ENCODE data around the gene NR1H2. TPM values are rescaled to one million over a fixed set of nuclear protein-coding genes. Genes with fewer than 3 reads are reported as not detected.

NR1H2 gene
- total RNA-seq, 2 experiments from 2014 or later: 56.4 to 64.1 TPM

DNA sequence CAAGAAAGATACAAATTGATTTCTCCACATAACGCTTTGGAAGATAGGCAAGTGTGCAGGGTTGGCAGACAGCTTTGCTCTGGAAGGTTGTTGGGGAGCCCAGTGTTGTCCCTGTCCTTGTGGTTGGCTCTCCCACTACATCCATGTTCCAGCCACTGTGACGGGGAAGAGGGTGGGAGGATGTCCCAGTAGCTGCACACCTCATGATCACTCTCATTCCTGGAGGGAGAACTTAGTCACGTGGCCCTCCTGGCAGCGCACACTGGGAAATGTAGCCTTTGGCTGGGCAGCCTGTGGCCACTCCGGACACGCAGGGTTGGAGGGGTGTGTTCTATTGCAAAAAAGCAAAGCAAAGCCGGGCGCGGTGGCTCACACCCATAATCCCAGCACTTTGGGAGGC, 17.8 kb downstream of the NR1H2 start:
- ChIA-PET CTCF (no interaction called here), POLR2A (interaction anchor here (0.9 to 1.0 kb wide), 3 partner anchors 8 to 56 kb away, joined by 3 to 4 read pairs (median 3); no protein-coding TSS in a partner anchor)
- Mint-ChIP-seq H3K27me3 (ENCODE audit: low read depth) (no peaks in the 10 kb centered on the region), H3K9me3 (ENCODE audit: insufficient read depth) (no peaks in the 10 kb centered on the region), H3K4me1 (ENCODE audit: low read depth) (no peaks in the 10 kb centered on the region), H3K27ac (no peak overlapping the region), H3K36me3 (ENCODE audit: low read depth) (peaks cover 44% of the 10 kb centered on the region), H3K4me3 (no peak overlapping the region)
- DNase-seq: no peak
- ATAC-seq: no peak

DNA sequence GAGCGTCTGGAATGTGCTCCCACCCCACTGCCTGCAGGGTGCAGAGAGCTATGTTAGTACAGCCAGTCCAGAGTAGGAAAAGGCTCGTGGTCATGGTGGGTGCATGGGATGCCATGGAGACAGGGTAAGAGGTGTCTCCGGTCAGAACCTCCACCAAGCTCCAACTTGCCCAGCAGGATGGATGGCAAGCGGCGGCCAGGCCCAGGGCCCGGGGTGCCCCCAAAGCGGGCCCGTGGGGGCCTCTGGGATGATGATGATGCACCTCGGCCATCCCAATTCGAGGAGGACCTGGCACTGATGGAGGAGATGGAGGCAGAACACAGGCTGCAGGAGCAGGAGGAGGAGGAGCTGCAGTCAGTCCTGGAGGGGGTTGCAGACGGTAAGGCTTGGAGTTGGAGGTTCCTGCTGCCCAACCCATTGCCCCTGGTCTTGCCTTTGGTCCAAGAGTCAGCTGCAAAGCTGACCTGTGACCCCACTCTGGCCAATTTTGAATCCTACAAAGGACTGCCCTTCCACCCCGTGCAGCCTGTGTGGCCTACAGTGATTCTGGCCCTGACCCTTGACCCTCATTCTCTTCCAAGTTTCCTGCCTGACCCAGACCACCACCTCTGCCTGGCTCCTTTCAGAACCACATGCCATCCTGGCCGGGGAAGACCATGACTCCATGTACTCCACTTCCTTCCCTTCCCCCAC, 22.6 kb downstream of the NR1H2 start:
- H3K4me1 Mint-ChIP-seq (ENCODE audit: low read depth): no peaks in the 10 kb centered on the region
- ATAC-seq (no peak), DNase-seq (no peak)
- H3K27ac Mint-ChIP-seq: no peak overlapping the region
- ChIA-PET CTCF (interaction anchor here (1.8 kb wide), 1 partner anchor 41 kb away, joined by 3 read pairs; no protein-coding TSS in a partner anchor), POLR2A (no interaction called here)
- peaks cover 30% of the 10 kb centered on the region for H3K36me3 Mint-ChIP-seq (ENCODE audit: low read depth)
- H3K27me3 Mint-ChIP-seq (ENCODE audit: low read depth): no peaks in the 10 kb centered on the region
- H3K4me3 Mint-ChIP-seq: no peak overlapping the region
- H3K9me3 Mint-ChIP-seq (ENCODE audit: insufficient read depth): no peaks in the 10 kb centered on the region

DNA sequence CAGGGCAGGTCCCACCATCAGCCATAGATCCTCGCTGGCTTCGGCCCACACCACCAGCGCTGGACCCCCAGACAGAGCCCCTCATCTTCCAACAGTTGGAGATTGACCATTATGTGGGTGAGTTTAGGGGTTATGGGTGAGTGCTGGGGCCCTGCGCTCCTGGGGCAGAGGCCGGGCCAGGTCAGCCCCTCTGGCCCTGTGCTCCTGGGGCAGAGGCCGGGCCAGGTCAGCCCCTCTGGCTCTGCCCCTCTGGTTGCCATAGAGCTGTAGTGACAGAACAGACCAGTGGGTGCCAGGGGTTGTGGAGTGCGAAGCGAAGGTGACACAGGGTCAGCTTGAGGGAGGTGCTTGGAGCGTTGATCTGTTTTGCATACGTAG, 23.1 kb downstream of the NR1H2 start:
- Mint-ChIP-seq H3K27ac (no peak overlapping the region), H3K4me1 (ENCODE audit: low read depth) (no peaks in the 10 kb centered on the region), H3K4me3 (no peak overlapping the region), H3K36me3 (ENCODE audit: low read depth) (peaks cover 30% of the 10 kb centered on the region), H3K9me3 (ENCODE audit: insufficient read depth) (no peaks in the 10 kb centered on the region), H3K27me3 (ENCODE audit: low read depth) (no peaks in the 10 kb centered on the region)
- ChIA-PET POLR2A (no interaction called here), CTCF (interaction anchor here (1.8 kb wide), 1 partner anchor 42 kb away, joined by 3 read pairs; no protein-coding TSS in a partner anchor)
- ATAC-seq (no peak), DNase-seq (no peak)

DNA sequence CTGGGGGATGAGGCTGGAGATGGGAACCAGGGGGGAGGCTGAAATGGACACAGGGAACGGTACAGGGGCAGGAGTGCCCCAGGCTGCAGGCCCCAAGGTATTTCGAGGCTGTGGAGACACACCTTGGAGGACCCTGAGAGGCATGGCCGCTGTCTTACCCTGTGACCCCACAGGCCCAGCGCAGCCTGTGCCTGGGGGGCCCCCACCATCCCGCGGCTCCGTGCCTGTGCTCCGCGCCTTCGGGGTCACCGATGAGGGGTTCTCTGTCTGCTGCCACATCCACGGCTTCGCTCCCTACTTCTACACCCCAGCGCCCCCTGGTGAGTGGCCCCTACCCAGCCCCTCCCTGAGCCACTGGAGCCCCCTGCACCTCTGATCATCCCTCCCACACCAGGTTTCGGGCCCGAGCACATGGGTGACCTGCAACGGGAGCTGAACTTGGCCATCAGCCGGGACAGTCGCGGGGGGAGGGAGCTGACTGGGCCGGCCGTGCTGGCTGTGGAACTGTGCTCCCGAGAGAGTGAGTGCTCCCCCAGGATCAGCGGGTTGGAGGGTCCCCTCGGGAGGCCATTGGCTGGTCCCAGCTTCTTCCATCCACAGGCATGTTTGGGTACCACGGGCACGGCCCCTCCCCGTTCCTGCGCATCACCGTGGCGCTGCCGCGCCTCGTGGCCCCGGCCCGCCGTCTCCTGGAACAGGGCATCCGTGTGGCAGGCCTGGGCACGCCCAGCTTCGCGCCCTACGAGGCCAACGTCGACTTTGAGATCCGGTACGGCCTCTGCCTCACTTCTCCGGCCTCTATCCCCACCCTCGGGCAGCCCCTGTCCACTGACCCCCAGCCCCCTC, 25.6 kb downstream of the NR1H2 start:
- Mint-ChIP-seq H3K4me3 (no peak overlapping the region), H3K4me1 (ENCODE audit: low read depth) (no peaks in the 10 kb centered on the region), H3K9me3 (ENCODE audit: insufficient read depth) (no peaks in the 10 kb centered on the region), H3K27me3 (ENCODE audit: low read depth) (no peaks in the 10 kb centered on the region), H3K27ac (no peak overlapping the region), H3K36me3 (ENCODE audit: low read depth) (peaks cover 34% of the 10 kb centered on the region)
- ChIA-PET CTCF (no interaction called here), POLR2A (no interaction called here)
- DNase-seq (no peak), ATAC-seq (no peak)

DNA sequence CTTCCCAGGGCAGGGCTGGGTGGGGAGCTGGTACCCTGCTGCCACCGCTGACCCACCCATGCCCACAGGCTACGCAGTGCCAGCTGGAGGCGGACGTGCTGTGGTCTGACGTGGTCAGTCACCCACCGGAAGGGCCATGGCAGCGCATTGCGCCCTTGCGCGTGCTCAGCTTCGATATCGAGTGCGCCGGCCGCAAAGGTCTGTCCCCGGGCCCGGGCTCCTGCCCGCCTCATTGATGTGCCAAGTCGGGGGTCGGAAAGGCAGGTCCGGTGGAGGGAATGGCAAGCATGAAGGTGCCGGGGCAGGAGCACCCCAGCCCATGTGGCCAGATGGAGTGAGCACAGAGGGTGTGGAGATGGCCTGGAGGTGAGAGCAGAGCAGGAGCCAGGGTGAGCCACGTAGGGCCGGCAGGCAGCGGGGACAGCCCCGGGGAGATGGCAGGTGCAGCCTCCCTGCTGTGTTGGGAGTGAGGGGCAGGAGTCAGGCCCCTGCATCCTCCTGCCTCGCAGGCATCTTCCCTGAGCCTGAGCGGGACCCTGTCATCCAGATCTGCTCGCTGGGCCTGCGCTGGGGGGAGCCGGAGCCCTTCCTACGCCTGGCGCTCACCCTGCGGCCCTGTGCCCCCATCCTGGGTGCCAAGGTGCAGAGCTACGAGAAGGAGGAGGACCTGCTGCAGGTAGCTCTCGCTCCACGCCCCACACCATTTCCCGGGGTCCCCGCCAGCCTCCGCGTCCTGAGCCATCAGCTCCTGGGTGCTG, 26.5 kb downstream of the NR1H2 start:
- DNase-seq (no peak), ATAC-seq (no peak)
- H3K27ac Mint-ChIP-seq: peak overlapping the region; percentile 33
- no peaks in the 10 kb centered on the region for H3K27me3 Mint-ChIP-seq (ENCODE audit: low read depth)
- no peaks in the 10 kb centered on the region for H3K4me1 Mint-ChIP-seq (ENCODE audit: low read depth)
- peaks cover 36% of the 10 kb centered on the region for H3K36me3 Mint-ChIP-seq (ENCODE audit: low read depth)
- POLR2A ChIA-PET: no interaction called here
- H3K4me3 Mint-ChIP-seq: no peak overlapping the region
- CTCF ChIA-PET: no interaction called here
- no peaks in the 10 kb centered on the region for H3K9me3 Mint-ChIP-seq (ENCODE audit: insufficient read depth)

DNA sequence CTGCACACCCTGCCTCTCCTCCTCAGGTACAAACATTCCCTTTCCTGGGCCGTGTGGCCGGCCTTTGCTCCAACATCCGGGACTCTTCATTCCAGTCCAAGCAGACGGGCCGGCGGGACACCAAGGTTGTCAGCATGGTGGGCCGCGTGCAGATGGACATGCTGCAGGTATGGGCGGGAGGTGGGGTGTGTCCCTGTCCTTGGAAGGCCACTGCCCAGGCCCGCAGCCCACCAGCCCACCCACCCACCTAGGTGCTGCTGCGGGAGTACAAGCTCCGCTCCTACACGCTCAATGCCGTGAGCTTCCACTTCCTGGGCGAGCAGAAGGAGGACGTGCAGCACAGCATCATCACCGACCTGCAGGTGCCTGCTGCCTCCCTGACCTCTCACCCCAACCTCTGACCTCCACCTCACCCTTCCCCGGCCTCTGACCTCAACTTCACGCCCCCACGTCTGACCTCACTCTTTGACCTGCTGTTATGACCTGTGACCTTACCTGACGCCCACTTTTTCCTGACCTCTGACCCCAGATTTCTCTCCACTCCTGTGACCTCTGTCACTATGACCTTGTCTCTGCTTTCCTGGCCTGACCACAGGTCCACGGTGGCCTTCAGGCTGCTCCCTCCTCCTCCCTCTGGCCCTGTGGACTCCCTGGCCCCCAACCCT, 30.0 kb downstream of the NR1H2 start:
- Mint-ChIP-seq H3K4me3 (no peak overlapping the region), H3K27ac (no peak overlapping the region), H3K9me3 (ENCODE audit: insufficient read depth) (no peaks in the 10 kb centered on the region), H3K27me3 (ENCODE audit: low read depth) (no peaks in the 10 kb centered on the region), H3K36me3 (ENCODE audit: low read depth) (peaks cover 40% of the 10 kb centered on the region), H3K4me1 (ENCODE audit: low read depth) (no peaks in the 10 kb centered on the region)
- ChIA-PET POLR2A (no interaction called here), CTCF (no interaction called here)
- ATAC-seq (no peak), DNase-seq (no peak)

DNA sequence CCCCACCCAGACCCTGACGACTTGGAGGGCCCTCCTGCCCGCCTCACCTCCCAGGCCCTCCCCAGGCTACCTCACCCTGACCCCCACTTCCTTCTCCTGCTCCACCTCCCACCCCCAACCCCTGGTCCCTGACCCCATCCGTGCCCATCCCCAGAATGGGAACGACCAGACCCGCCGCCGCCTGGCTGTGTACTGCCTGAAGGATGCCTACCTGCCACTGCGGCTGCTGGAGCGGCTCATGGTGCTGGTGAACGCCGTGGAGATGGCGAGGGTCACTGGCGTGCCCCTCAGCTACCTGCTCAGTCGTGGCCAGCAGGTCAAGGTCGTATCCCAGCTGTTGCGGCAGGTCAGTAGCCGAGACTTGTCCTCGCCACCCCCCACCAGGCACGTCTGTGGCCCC, 30.6 kb downstream of the NR1H2 start:
- H3K27ac Mint-ChIP-seq: no peak overlapping the region
- no peak overlapping the region for H3K4me3 Mint-ChIP-seq
- DNase-seq (no peak), ATAC-seq (no peak)
- no peaks in the 10 kb centered on the region for H3K27me3 Mint-ChIP-seq (ENCODE audit: low read depth)
- POLR2A ChIA-PET: no interaction called here
- H3K4me1 Mint-ChIP-seq (ENCODE audit: low read depth): no peaks in the 10 kb centered on the region
- CTCF ChIA-PET: no interaction called here
- H3K9me3 Mint-ChIP-seq (ENCODE audit: insufficient read depth): no peaks in the 10 kb centered on the region
- peaks cover 39% of the 10 kb centered on the region for H3K36me3 Mint-ChIP-seq (ENCODE audit: low read depth)

DNA sequence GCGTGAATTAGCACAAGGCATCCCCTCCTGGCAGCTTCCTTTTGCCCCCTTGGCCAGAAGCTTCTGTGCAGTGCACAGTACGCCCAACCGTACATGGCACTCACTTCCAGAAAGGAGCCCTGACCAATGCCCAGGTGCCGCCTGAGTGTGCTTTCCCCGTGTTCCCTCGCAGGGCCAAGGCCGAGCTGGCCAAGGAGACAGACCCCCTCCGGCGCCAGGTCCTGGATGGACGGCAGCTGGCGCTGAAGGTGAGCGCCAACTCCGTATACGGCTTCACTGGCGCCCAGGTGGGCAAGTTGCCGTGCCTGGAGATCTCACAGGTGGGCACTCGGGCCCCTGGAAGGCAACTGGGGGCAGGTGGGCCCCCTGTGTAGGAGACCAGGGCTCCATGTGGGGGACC, 33.1 kb downstream of the NR1H2 start:
- no peaks in the 10 kb centered on the region for H3K27me3 Mint-ChIP-seq (ENCODE audit: low read depth)
- ChIA-PET POLR2A (no interaction called here), CTCF (no interaction called here)
- peaks cover 36% of the 10 kb centered on the region for H3K36me3 Mint-ChIP-seq (ENCODE audit: low read depth)
- no peak overlapping the region for H3K27ac Mint-ChIP-seq
- H3K9me3 Mint-ChIP-seq (ENCODE audit: insufficient read depth): no peaks in the 10 kb centered on the region
- ATAC-seq (no peak), DNase-seq (no peak)
- no peak overlapping the region for H3K4me3 Mint-ChIP-seq
- no peaks in the 10 kb centered on the region for H3K4me1 Mint-ChIP-seq (ENCODE audit: low read depth)

DNA sequence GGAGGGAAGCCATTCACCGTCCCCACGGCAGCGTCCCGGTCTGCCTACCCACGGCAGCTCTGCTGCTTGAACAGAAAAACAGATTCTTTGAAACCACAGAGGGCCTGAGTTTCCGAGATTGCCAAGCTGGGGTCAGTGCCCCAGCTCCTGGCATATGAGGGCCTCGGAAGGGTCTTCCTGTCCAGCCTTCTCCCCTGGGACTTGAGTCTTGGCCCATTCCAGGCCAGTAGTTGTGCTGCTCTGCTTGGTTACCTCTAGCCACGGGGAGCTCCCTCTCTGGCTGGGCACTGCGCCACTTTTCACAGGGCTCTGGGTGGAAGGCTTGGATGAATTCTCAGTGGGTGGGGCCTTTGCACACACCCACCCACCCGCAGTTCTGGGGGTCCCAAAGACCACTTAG, 33.9 kb downstream of the NR1H2 start:
- no peak overlapping the region for H3K4me3 Mint-ChIP-seq
- POLR2A ChIA-PET: no interaction called here
- no peak for ATAC-seq
- H3K27me3 Mint-ChIP-seq (ENCODE audit: low read depth): no peaks in the 10 kb centered on the region
- H3K36me3 Mint-ChIP-seq (ENCODE audit: low read depth): peaks cover 36% of the 10 kb centered on the region
- H3K4me1 Mint-ChIP-seq (ENCODE audit: low read depth): no peaks in the 10 kb centered on the region
- CTCF ChIA-PET: no interaction called here
- no peaks in the 10 kb centered on the region for H3K9me3 Mint-ChIP-seq (ENCODE audit: insufficient read depth)
- no peak for DNase-seq
- H3K27ac Mint-ChIP-seq: no peak overlapping the region

DNA sequence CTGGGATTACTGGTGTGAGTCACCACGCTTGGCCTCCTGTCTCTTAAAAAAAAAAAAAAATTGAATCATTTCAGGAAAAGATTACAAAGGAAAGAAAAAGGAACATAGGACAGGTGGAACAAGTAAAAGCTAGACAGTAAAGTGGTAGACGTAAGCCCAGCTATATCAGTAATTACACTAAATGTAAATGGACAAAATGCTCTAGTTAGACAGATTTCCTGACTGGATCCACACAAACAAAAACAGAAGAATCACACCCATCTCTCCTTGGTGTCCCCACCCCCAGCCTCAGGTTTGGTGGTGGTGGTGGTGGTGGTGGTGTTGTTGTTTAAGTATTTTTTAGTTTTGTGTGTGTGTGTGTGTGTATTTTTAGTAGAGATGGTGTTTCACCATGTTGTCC, 36.2 kb downstream of the NR1H2 start:
- Mint-ChIP-seq H3K4me3 (no peak overlapping the region), H3K27me3 (ENCODE audit: low read depth) (no peaks in the 10 kb centered on the region), H3K4me1 (ENCODE audit: low read depth) (no peaks in the 10 kb centered on the region), H3K27ac (no peak overlapping the region), H3K9me3 (ENCODE audit: insufficient read depth) (no peaks in the 10 kb centered on the region), H3K36me3 (ENCODE audit: low read depth) (peaks cover 25% of the 10 kb centered on the region)
- no peak for DNase-seq
- ATAC-seq: no peak
- ChIA-PET POLR2A (interaction anchor here (0.6 to 1.2 kb wide), 2 partner anchors 15 to 28 kb away, joined by 3 to 4 read pairs; partner anchors contain the start of gene POLD1), CTCF (interaction anchor here (0.6 kb wide), 1 partner anchor 72 kb away, joined by 3 read pairs; no protein-coding TSS in a partner anchor)

DNA sequence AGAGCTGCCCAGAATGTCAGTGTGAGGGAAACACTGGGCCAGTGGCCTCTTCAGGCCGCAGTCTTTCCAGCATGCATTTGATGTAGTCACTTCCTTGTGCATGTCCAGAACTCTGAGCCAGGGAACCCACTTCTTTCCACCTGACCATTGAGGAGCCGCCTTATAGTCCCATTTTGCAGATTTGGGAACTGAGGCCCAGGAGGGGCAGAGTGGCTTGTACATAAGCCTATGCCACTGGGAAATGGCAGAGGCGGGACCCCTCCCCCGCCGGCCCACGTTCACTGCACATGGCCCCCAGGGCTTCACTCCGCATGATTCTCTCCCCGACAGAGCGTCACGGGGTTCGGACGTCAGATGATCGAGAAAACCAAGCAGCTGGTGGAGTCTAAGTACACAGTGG, 36.8 kb downstream of the NR1H2 start:
- ChIA-PET CTCF (no interaction called here), POLR2A (interaction anchor here (1.2 kb wide), 1 partner anchor 29 kb away, joined by 3 read pairs; the partner anchor contains the start of gene POLD1)

More for the DNA sequence above, 36.8 kb downstream of the NR1H2 start:
- Mint-ChIP-seq H3K4me3 (no peak overlapping the region), H3K27me3 (ENCODE audit: low read depth) (no peaks in the 10 kb centered on the region), H3K27ac (no peak overlapping the region), H3K4me1 (ENCODE audit: low read depth) (no peaks in the 10 kb centered on the region), H3K9me3 (ENCODE audit: insufficient read depth) (no peaks in the 10 kb centered on the region), H3K36me3 (ENCODE audit: low read depth) (peaks cover 25% of the 10 kb centered on the region)
- ATAC-seq (no peak), DNase-seq (no peak)
